ENCODE results near the gene ZNF653.

DNA sequence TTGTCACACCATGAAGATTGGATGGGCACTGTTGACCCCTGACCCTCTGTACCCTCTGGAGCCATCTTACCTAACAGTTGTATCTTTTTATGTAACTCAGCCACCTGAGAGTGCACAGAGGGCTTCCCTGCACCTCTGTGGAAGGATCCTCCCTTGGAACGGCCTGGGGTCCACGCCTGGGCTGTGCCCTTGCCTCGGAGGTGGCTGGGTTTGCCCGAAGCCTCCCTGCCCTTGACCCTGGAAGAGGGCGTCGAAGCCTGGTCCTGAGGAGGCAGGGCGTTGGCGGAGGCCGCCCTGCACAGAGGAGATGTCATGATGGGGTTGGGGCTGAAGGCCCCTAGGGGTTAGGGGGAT lies 71.0 kb downstream of the ZNF653 start:
- TF ChIP-seq, protein P1, sequence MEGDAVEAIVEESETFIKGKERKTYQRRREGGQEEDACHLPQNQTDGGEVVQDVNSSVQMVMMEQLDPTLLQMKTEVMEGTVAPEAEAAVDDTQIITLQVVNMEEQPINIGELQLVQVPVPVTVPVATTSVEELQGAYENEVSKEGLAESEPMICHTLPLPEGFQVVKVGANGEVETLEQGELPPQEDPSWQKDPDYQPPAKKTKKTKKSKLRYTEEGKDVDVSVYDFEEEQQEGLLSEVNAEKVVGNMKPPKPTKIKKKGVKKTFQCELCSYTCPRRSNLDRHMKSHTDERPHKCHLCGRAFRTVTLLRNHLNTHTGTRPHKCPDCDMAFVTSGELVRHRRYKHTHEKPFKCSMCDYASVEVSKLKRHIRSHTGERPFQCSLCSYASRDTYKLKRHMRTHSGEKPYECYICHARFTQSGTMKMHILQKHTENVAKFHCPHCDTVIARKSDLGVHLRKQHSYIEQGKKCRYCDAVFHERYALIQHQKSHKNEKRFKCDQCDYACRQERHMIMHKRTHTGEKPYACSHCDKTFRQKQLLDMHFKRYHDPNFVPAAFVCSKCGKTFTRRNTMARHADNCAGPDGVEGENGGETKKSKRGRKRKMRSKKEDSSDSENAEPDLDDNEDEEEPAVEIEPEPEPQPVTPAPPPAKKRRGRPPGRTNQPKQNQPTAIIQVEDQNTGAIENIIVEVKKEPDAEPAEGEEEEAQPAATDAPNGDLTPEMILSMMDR (IDR thresholded peaks at IDR 0.05; ENCODE audit: extremely low read depth in 1 of 2, insufficient read depth in 1 of 2, low read depth in 1 of 2, low read length in 2 of 2), result no peak
- TF ChIP-seq POLR2A (IDR thresholded peaks at IDR 0.05; ENCODE audit: low read depth, low read length), result no peak
- no peak for TF ChIP-seq EZH2 (IDR thresholded peaks at IDR 0.05; ENCODE audit: borderline replicate concordance, low read depth, low read length, severe bottlenecking)
